AG04450 (cell line): ENCODE data around the gene TMEM250. TPM values are rescaled to one million over a fixed set of nuclear protein-coding genes. Genes with fewer than 3 reads are reported as not detected.

ENCODE experiments used
- CTCF ChIA-PET: fragments of 300-600, 350-600 bp; formaldehyde crosslinking; extraction: SDS; loops from one replicate; lab custom pipeline; 2022; ENCODE audit warnings: antibody characterized with exemption, inconsistent platforms; lab: Charles Lee
- POLR2A ChIA-PET: fragments of 350-600 bp; formaldehyde crosslinking; extraction: SDS; loops from one replicate; lab custom pipeline; 2021; ENCODE audit warnings: antibody characterized with exemption, inconsistent platforms; lab: Yijun Ruan, JAX
- DNase-seq: peaks from one replicate; pipeline ENCODE4 v3.0.0-alpha.2; 2011; ENCODE audit warnings: low read depth, low spot score
- H3K27ac ChIP-seq: one replicate; pipeline ENCODE4 v1.5.1; 2012; ENCODE audit warnings: low read depth, low read length, control low read depth
- H3K27me3 ChIP-seq: one replicate; pipeline ENCODE4 v1.6.0; 2012; ENCODE audit warnings: low read length; ENCODE audit not compliant: control insufficient read depth, insufficient read depth
- H3K4me3 ChIP-seq: 2 replicates; pipeline ENCODE4 v1.5.1; 2011; ENCODE audit warnings: mild to moderate bottlenecking, low read depth, low read length, control low read depth
- H3K9me3 ChIP-seq: 2 replicates; pipeline ENCODE4 v1.5.1; 2012; ENCODE audit warnings: low read length; ENCODE audit not compliant: control insufficient read depth, insufficient read depth
- CTCF ChIP-seq: IDR thresholded peaks from 2 replicates; pipeline ENCODE4 v1.5.1; 2011; ENCODE audit warnings: low read depth, low read length, control low read depth, inconsistent platforms
- polyA plus RNA-seq: library from polyadenylated mRNA; depleted of rRNA; stranded (reverse); fragments of >200 nt; gene quantifications from 2 replicates; pipeline ENCODE4 v1.2.3, GENCODE V29; 2011

Gene TMEM250
- polyA plus RNA-seq, 1 experiment, result 8.8 TPM

GRCh38 chr9:136093346-136093986 lies 25.2 kb downstream of the TMEM250 start:
- Histone ChIP-seq H3K4me3 (peak overlapping the region; percentile 73), H3K27ac (peak overlapping the region; percentile 11), H3K27me3 (no peaks in the 10 kb centered on the region), H3K9me3 (no peaks in the 10 kb centered on the region; the same call in 1 of the 2 replicates)
- no peak for DNase-seq
- TF ChIP-seq CTCF, result no peak
- ChIA-PET CTCF (interaction anchor here (0.9 to 1.2 kb wide), 3 partner anchors 12 to 29 kb away, joined by 3 to 4 read pairs (median 3); no protein-coding TSS in a partner anchor), POLR2A (interaction anchor here (0.6 to 3.2 kb wide), 5 partner anchors 16 to 53 kb away, joined by 3 to 12 read pairs (median 3); no protein-coding TSS in a partner anchor)

- POLR2A ChIA-PET, result interaction anchor here (1.1 kb wide), 1 partner anchor 25 kb away, joined by 3 read pairs; no protein-coding TSS in a partner anchor
- TF ChIP-seq CTCF, result no peak
These were observed 25.9 kb downstream of the TMEM250 start for GRCh38 chr9:136092741-136093140.

GRCh38 chr9:136092353-136092650 lies 26.4 kb downstream of the TMEM250 start:
- TF ChIP-seq CTCF, result no peak
- H3K9me3 ChIP-seq, result no peaks in the 10 kb centered on the region; the same call in 1 of the 2 replicates
- POLR2A ChIA-PET, result no interaction called here
- no peak overlapping the region for H3K4me3 ChIP-seq
- no peaks in the 10 kb centered on the region for H3K27me3 ChIP-seq
- H3K27ac ChIP-seq, result no peak overlapping the region
- no peak for DNase-seq
- CTCF ChIA-PET, result no interaction called here

More at GRCh38 chr9:136092741-136093140, 25.9 kb downstream of the TMEM250 start:
- no peaks in the 10 kb centered on the region for H3K27me3 ChIP-seq
- CTCF ChIA-PET, result no interaction called here
- no peak overlapping the region for H3K4me3 ChIP-seq
- DNase-seq, result no peak
- H3K27ac ChIP-seq, result no peak overlapping the region
- H3K9me3 ChIP-seq, result no peaks in the 10 kb centered on the region; the same call in 1 of the 2 replicates

- Histone ChIP-seq H3K4me3 (no peak overlapping the region), H3K27ac (peak overlapping the region; percentile 11), H3K27me3 (no peaks in the 10 kb centered on the region), H3K9me3 (no peaks in the 10 kb centered on the region; the same call in 1 of the 2 replicates)
- no peak for DNase-seq
- ChIA-PET CTCF (no interaction called here), POLR2A (no interaction called here)
- no peak for TF ChIP-seq CTCF
These were observed 26.9 kb downstream of the TMEM250 start for GRCh38 chr9:136091582-136092352.
